Panc1 (cell line): ENCODE data around the gene ATP5PF. TPM values are rescaled to one million over a fixed set of nuclear protein-coding genes. Genes with fewer than 3 reads are reported as not detected.
A peak's percentile ranks its signal among the peaks of the same experiment; 100 is the strongest.

ENCODE experiments used
- ATAC-seq: fragments of 200-7000 bp; cut with Tn5 transposase; 2 replicates; pipeline ENCODE4 v1.9.1; 2020; ENCODE audit warnings: mild to moderate bottlenecking, moderate library complexity
- BruUV-seq: library from RNA; stranded (reverse); fragments of 400-500 nt; replicated peaks from 2 replicates; lab custom pipeline; 2021; lab: Mats Ljungman, UMichigan
- CTCF ChIA-PET: fragments of 300-600 bp; sonication (Branson Sonifier 250); formaldehyde crosslinking; loops from one replicate; lab custom pipeline; 2022; ENCODE audit warnings: antibody characterized with exemption; lab: Charles Lee
- POLR2A ChIA-PET: fragments of 300-600 bp; sonication (Branson Sonifier 250); formaldehyde crosslinking; loops from one replicate; lab custom pipeline; 2022; ENCODE audit warnings: antibody characterized with exemption; lab: Charles Lee
- DNase-seq: peaks from one replicate; pipeline ENCODE4 v3.0.0-alpha.2; 2010; ENCODE audit warnings: low read depth, low spot score
- H3K27ac ChIP-seq: 2 replicates; pipeline ENCODE4 v1.5.1; 2011; ENCODE audit warnings: mild to moderate bottlenecking, low read length, inconsistent platforms
- H3K27me3 ChIP-seq: fragments of 200-500 bp; sonication (Bioruptor generic); 2 replicates; pipeline ENCODE4 v1.6.0; 2014; ENCODE audit warnings: low read length, inconsistent platforms; ENCODE audit not compliant: control insufficient read depth, insufficient read depth
- H3K36me3 ChIP-seq: fragments of 200-500 bp; sonication (Bioruptor generic); 2 replicates; pipeline ENCODE4 v1.5.1; 2014; ENCODE audit warnings: inconsistent platforms, mild to moderate bottlenecking, low read length, moderate library complexity; ENCODE audit not compliant: control insufficient read depth, insufficient read depth
- H3K4me1 ChIP-seq: 2 replicates; pipeline ENCODE4 v1.5.1; 2011; ENCODE audit warnings: inconsistent platforms, mild to moderate bottlenecking, low read length, moderate library complexity; ENCODE audit not compliant: control insufficient read depth, insufficient read depth
- H3K4me3 ChIP-seq, 2 experiments: 2 replicates each; pipeline ENCODE4 v1.5.1; 2011 to 2012; ENCODE audit warnings: low read depth in 2 of 2, low read length in 2 of 2, mild to moderate bottlenecking in 2 of 2, inconsistent platforms in 1 of 2, moderate library complexity in 1 of 2
- H3K9me3 ChIP-seq: fragments of 200-500 bp; sonication (Bioruptor generic); 2 replicates; pipeline ENCODE4 v1.5.1; 2014; ENCODE audit warnings: low read depth, mild to moderate bottlenecking, inconsistent platforms, low read length, moderate library complexity; ENCODE audit not compliant: control insufficient read depth, insufficient read depth
- CTCF ChIP-seq: fragments of 450-650 bp; IDR thresholded peaks from 2 replicates; pipeline ENCODE4 v1.5.1; 2017; ENCODE audit warnings: mild to moderate bottlenecking
- POLR2AphosphoS5 ChIP-seq: IDR thresholded peaks from 2 replicates; pipeline ENCODE4 v1.6.1; 2012; ENCODE audit warnings: mild to moderate bottlenecking, low read depth, low read length, moderate library complexity
- REST ChIP-seq, 2 experiments: IDR thresholded peaks; 2 replicates each; pipeline ENCODE4 v1.6.1; 2011 to 2012; ENCODE audit warnings: low read depth in 2 of 2, control low read depth in 1 of 2, low read length in 1 of 2, mild to moderate bottlenecking in 1 of 2, moderate library complexity in 1 of 2; ENCODE audit not compliant: insufficient read depth in 1 of 2
- SIN3A ChIP-seq: IDR thresholded peaks from 2 replicates; pipeline ENCODE4 v1.6.1; 2012; ENCODE audit warnings: low read depth, mild to moderate bottlenecking, low read length, moderate library complexity, borderline replicate concordance; ENCODE audit not compliant: insufficient read depth
- TCF7L2 ChIP-seq: IDR thresholded peaks from 2 replicates; pipeline ENCODE4 v1.6.1; 2011; ENCODE audit warnings: mild to moderate bottlenecking, low read depth, low read length, inconsistent platforms
- in situ Hi-C: cut with HindIII; loops from 2 replicates; pipeline ENCODE4 v1.10.0; 2016; ENCODE audit warnings: low sequenced_read_pairs, low pct_unique_long_range_greater_than_20kb
- intact Hi-C: fragments of 100-400 bp; cut with micrococcal nuclease; formaldehyde crosslinking; loops from one replicate; pipeline ENCODE4 v1.10.0; 2022; ENCODE audit not compliant: unreplicated experiment
- total RNA-seq: library from RNA; stranded (reverse); gene quantifications from one replicate; pipeline ENCODE4 v1.2.1, GENCODE V29; 2021; ENCODE audit not compliant: unreplicated experiment

ATP5PF gene
- total RNA-seq, 1 experiment from 2014 or later, result 103 TPM

GRCh38 chr21:25742900-25743299 is 8.2 kb upstream of the ATP5PF start:
- POLR2A ChIA-PET, result no interaction called here
- ATAC-seq (no peak), DNase-seq (no peak)
- Histone ChIP-seq H3K27ac (no peak overlapping the region), H3K36me3 (peaks cover 6% of the 10 kb centered on the region; the same call in 1 of the 2 replicates), H3K4me3 (no peak overlapping the region), H3K9me3 (no peaks in the 10 kb centered on the region), H3K4me1 (no peaks in the 10 kb centered on the region), H3K27me3 (no peaks in the 10 kb centered on the region)
- CTCF ChIA-PET, result no interaction called here
- intact Hi-C loops, result no loop called here
- no peak for TF ChIP-seq REST (IDR thresholded peaks at IDR 0.05; ENCODE audit: insufficient read depth in 1 of 2, low read depth in 2 of 2, low read length in 1 of 2)
- TF ChIP-seq TCF7L2, result no peak
- in situ Hi-C loops, result no loop called here
- BruUV-seq, result no TSS peak

GRCh38 chr21:25737421-25737820 is 2.7 kb upstream of the ATP5PF start:
- Histone ChIP-seq H3K27me3 (no peaks in the 10 kb centered on the region), H3K36me3 (no peaks in the 10 kb centered on the region; the same call in 1 of the 2 replicates), H3K9me3 (no peaks in the 10 kb centered on the region), H3K27ac (no peak overlapping the region), H3K4me1 (peaks cover 9% of the 10 kb centered on the region; the same call in 1 of the 2 replicates), H3K4me3 (no peak overlapping the region)
- TSS peak; percentile 44 for BruUV-seq
- TF ChIP-seq TCF7L2, result no peak
- no peak for TF ChIP-seq SIN3A
- TF ChIP-seq REST (IDR thresholded peaks at IDR 0.05; ENCODE audit: insufficient read depth in 1 of 2, low read depth in 2 of 2, low read length in 1 of 2), result no peak
- TF ChIP-seq POLR2AphosphoS5, result no peak
- no peak for TF ChIP-seq CTCF
- POLR2A ChIA-PET, result no interaction called here
- ATAC-seq, result no peak
- DNase-seq, result no peak
- in situ Hi-C loops, result no loop called here
- CTCF ChIA-PET, result no interaction called here
- intact Hi-C loops, result no loop called here
